HepG2 (cell line): Measurements from ENCODE around the gene INAFM1. TPM values are rescaled to one million over a fixed set of nuclear protein-coding genes. Genes with fewer than 3 reads are reported as not detected.
A peak's percentile ranks its signal among the peaks of the same experiment; 100 is the strongest.

Experiments
- ADNP ChIP-seq: sonication (generic); formaldehyde crosslinking; IDR thresholded peaks from 2 replicates; pipeline ENCODE4 v1.4.0; 2020; ENCODE audit warnings: missing genetic modification reagents
- GATAD2A ChIP-seq: IDR thresholded peaks from 2 replicates; pipeline ENCODE4 v1.6.1; 2016
- IKZF4 ChIP-seq: sonication (generic); formaldehyde crosslinking; IDR thresholded peaks from 2 replicates; pipeline ENCODE4 v1.5.1; 2020; ENCODE audit warnings: borderline replicate concordance, mild to moderate bottlenecking, low read depth, missing genetic modification reagents; ENCODE audit errors: not compliant biosample characterization
- MED1 ChIP-seq: sonication (generic); formaldehyde crosslinking; IDR thresholded peaks from 2 replicates; pipeline ENCODE4 v1.4.0; 2020; ENCODE audit warnings: missing genetic modification reagents
- NAIF1 ChIP-seq: sonication (generic); formaldehyde crosslinking; IDR thresholded peaks from 2 replicates; pipeline ENCODE4 v1.5.0; 2020; ENCODE audit warnings: mild to moderate bottlenecking, missing genetic modification reagents, borderline replicate concordance
- NCOR1 ChIP-seq: fragments of 200-600 bp; sonication (generic); IDR thresholded peaks from 2 replicates; pipeline ENCODE4 v1.7.0; 2017; ENCODE audit warnings: antibody characterized with exemption, low read length, borderline replicate concordance
- PITX1 ChIP-seq: sonication (generic); formaldehyde crosslinking; IDR thresholded peaks from 2 replicates; pipeline ENCODE4 v1.5.1; 2020; ENCODE audit warnings: mild to moderate bottlenecking, missing genetic modification reagents
- RBAK ChIP-seq: sonication (generic); formaldehyde crosslinking; IDR thresholded peaks from 2 replicates; pipeline ENCODE4 v1.5.1; 2020; ENCODE audit warnings: mild to moderate bottlenecking, missing genetic modification reagents
- ZFP36 ChIP-seq: fragments of 150-350 bp; IDR thresholded peaks from 2 replicates; pipeline ENCODE4 v1.6.1; 2018; ENCODE audit warnings: borderline replicate concordance, low read length, low read depth; ENCODE audit not compliant: partially characterized antibody
- ZFYVE20 ChIP-seq: sonication (generic); formaldehyde crosslinking; IDR thresholded peaks from 2 replicates; pipeline ENCODE4 v1.8.0; 2023; ENCODE audit warnings: low read depth, mild to moderate bottlenecking, moderate library complexity, missing genetic modification reagents, borderline replicate concordance
- ZMYM3 ChIP-seq: sonication (generic); formaldehyde crosslinking; IDR thresholded peaks from 2 replicates; pipeline ENCODE4 v1.5.1; 2020; ENCODE audit warnings: mild to moderate bottlenecking, missing genetic modification reagents
- ZNF143 ChIP-seq: sonication (generic); formaldehyde crosslinking; IDR thresholded peaks from 2 replicates; pipeline ENCODE4 v1.4.0; 2020; ENCODE audit warnings: missing genetic modification reagents
- ZNF432 ChIP-seq: sonication (generic); formaldehyde crosslinking; IDR thresholded peaks from 2 replicates; pipeline ENCODE4 v1.5.0; 2020; ENCODE audit warnings: missing genetic modification reagents, mild to moderate bottlenecking, borderline replicate concordance
- polyA plus RNA-seq, 8 experiments: library from polyadenylated mRNA; depleted of rRNA in 3 of 8; stranded (reverse) in 7 of 8; unstranded in 1 of 8; fragments of >200 nt; fragmentation: Illumina TruSeq in 4 of 8; extraction: Trizol in 4 of 8; gene quantifications; 2 replicates each; pipeline versions ENCODE4 v1.2.1 to v1.2.3, GENCODE V29; 2011 to 2016; ENCODE audit warnings: low read depth in 4 of 8, missing spikeins in 1 of 8, mixed read lengths in 1 of 8; ENCODE audit not compliant: insufficient read depth in 1 of 8
- total RNA-seq, 5 experiments: library from RNA; depleted of rRNA; stranded (reverse); fragments of >200 nt; fragmentation: Illumina TruSeq; extraction: Trizol; gene quantifications; 2 replicates each; pipeline ENCODE4 v1.2.3, GENCODE V29; 2016; ENCODE audit warnings: low read depth in 1 of 5
- TF ChIP-seq, protein P1 (sequence below): sonication (generic); formaldehyde crosslinking; IDR thresholded peaks from 2 replicates; pipeline ENCODE4 v1.4.0; 2020; ENCODE audit warnings: missing genetic modification reagents
- TF ChIP-seq, protein P2 (sequence below): sonication (generic); formaldehyde crosslinking; IDR thresholded peaks from 2 replicates; pipeline ENCODE4 v1.8.1; 2023; ENCODE audit warnings: missing genetic modification reagents, mild to moderate bottlenecking, borderline replicate concordance
- TF ChIP-seq, protein P3 (sequence below): sonication (generic); formaldehyde crosslinking; IDR thresholded peaks from 2 replicates; pipeline ENCODE4 v1.4.0; 2020; ENCODE audit warnings: missing genetic modification reagents, mild to moderate bottlenecking, borderline replicate concordance
- TF ChIP-seq, protein P4 (sequence below): sonication (generic); formaldehyde crosslinking; IDR thresholded peaks from 2 replicates; pipeline ENCODE4 v1.5.0; 2020; ENCODE audit warnings: mild to moderate bottlenecking, low read depth, missing genetic modification reagents, borderline replicate concordance
- TF ChIP-seq, protein P5 (sequence below): sonication (generic); formaldehyde crosslinking; IDR thresholded peaks from 2 replicates; pipeline ENCODE4 v1.4.0; 2020; ENCODE audit warnings: missing genetic modification reagents
- TF ChIP-seq, protein P6 (sequence below): sonication (generic); formaldehyde crosslinking; IDR thresholded peaks from 2 replicates; pipeline ENCODE4 v1.4.0; 2020; ENCODE audit warnings: mild to moderate bottlenecking, missing genetic modification reagents
- TF ChIP-seq, protein P7 (sequence below): IDR thresholded peaks from 2 replicates; pipeline ENCODE4 v1.6.1; 2012; ENCODE audit warnings: inconsistent platforms

The INAFM1 gene
- total and polyA plus RNA-seq, 2 of the 13 experiments (the other 11 are each of a cell fraction or from before 2014, with no cell fraction given): 0.88 to 1.9 TPM

DNA sequence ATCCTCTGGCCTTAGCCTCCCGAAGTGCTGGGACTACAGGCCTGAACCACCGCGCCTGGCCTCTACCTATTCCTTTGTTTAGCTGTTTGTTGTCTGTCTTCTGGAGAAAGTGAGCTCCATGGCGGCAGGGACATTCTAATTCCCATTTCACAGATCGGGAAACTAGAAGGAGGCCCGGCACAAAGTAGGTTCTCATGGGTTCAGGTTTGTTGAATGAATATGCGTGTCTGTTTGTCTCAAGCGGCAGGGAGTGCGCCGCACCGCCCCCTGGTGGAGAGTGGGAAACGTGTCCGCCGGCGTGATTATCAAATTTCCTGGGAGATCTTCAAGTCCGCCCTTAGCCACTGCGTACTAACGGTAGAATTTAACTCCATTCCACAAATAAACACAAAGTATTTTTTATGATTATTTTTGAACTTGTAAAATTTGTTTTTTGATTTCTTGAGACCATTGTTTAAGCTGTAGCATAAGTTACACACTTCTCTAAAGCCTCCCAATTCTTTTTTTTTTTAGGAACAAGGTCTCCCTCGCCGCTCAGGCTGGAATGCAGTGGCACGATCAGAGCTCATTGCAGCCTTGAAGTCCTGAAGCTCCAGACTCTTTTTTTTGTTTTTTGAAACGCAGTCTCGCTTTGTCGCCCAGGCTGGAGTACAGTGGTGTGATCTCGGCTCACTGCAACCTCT lies 27.2 kb upstream of the INAFM1 start (continued):
- TF ChIP-seq, protein P1, sequence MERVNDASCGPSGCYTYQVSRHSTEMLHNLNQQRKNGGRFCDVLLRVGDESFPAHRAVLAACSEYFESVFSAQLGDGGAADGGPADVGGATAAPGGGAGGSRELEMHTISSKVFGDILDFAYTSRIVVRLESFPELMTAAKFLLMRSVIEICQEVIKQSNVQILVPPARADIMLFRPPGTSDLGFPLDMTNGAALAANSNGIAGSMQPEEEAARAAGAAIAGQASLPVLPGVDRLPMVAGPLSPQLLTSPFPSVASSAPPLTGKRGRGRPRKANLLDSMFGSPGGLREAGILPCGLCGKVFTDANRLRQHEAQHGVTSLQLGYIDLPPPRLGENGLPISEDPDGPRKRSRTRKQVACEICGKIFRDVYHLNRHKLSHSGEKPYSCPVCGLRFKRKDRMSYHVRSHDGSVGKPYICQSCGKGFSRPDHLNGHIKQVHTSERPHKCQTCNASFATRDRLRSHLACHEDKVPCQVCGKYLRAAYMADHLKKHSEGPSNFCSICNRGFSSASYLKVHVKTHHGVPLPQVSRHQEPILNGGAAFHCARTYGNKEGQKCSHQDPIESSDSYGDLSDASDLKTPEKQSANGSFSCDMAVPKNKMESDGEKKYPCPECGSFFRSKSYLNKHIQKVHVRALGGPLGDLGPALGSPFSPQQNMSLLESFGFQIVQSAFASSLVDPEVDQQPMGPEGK: no peak
- TF ChIP-seq, protein P2, sequence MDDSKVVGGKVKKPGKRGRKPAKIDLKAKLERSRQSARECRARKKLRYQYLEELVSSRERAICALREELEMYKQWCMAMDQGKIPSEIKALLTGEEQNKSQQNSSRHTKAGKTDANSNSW (CRISPR knock-in tag): no peak
- TF ChIP-seq ZFYVE20 (no peak), GATAD2A (CRISPR knock-in tag) (0 out of 2 replicates have a peak, but pooled peaks have one; percentile 24), PITX1 (CRISPR knock-in tag) (no peak; the same call in 1 of the 2 replicates), ADNP (CRISPR knock-in tag) (peak; percentile 82), ZMYM3 (CRISPR knock-in tag) (peak; percentile 99), NAIF1 (no peak), ZNF143 (CRISPR knock-in tag) (no peak), NCOR1 (no peak), RBAK (no peak), ZNF432 (CRISPR knock-in tag) (no peak), ZFP36 (no peak), IKZF4 (CRISPR knock-in tag) (no peak), MED1 (CRISPR knock-in tag) (no peak)
- TF ChIP-seq, protein P3, sequence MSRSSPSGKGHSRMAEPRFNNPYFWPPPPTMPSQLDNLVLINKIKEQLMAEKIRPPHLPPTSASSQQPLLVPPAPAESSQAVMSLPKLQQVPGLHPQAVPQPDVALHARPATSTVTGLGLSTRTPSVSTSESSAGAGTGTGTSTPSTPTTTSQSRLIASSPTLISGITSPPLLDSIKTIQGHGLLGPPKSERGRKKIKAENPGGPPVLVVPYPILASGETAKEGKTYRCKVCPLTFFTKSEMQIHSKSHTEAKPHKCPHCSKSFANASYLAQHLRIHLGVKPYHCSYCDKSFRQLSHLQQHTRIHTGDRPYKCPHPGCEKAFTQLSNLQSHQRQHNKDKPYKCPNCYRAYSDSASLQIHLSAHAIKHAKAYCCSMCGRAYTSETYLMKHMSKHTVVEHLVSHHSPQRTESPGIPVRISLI (CRISPR knock-in tag): no peak
- TF ChIP-seq, protein P4, sequence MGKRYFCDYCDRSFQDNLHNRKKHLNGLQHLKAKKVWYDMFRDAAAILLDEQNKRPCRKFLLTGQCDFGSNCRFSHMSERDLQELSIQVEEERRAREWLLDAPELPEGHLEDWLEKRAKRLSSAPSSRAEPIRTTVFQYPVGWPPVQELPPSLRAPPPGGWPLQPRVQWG (CRISPR knock-in tag): no peak
- TF ChIP-seq, protein P5, sequence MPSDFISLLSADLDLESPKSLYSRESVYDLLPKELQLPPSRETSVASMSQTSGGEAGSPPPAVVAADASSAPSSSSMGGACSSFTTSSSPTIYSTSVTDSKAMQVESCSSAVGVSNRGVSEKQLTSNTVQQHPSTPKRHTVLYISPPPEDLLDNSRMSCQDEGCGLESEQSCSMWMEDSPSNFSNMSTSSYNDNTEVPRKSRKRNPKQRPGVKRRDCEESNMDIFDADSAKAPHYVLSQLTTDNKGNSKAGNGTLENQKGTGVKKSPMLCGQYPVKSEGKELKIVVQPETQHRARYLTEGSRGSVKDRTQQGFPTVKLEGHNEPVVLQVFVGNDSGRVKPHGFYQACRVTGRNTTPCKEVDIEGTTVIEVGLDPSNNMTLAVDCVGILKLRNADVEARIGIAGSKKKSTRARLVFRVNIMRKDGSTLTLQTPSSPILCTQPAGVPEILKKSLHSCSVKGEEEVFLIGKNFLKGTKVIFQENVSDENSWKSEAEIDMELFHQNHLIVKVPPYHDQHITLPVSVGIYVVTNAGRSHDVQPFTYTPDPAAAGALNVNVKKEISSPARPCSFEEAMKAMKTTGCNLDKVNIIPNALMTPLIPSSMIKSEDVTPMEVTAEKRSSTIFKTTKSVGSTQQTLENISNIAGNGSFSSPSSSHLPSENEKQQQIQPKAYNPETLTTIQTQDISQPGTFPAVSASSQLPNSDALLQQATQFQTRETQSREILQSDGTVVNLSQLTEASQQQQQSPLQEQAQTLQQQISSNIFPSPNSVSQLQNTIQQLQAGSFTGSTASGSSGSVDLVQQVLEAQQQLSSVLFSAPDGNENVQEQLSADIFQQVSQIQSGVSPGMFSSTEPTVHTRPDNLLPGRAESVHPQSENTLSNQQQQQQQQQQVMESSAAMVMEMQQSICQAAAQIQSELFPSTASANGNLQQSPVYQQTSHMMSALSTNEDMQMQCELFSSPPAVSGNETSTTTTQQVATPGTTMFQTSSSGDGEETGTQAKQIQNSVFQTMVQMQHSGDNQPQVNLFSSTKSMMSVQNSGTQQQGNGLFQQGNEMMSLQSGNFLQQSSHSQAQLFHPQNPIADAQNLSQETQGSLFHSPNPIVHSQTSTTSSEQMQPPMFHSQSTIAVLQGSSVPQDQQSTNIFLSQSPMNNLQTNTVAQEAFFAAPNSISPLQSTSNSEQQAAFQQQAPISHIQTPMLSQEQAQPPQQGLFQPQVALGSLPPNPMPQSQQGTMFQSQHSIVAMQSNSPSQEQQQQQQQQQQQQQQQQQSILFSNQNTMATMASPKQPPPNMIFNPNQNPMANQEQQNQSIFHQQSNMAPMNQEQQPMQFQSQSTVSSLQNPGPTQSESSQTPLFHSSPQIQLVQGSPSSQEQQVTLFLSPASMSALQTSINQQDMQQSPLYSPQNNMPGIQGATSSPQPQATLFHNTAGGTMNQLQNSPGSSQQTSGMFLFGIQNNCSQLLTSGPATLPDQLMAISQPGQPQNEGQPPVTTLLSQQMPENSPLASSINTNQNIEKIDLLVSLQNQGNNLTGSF (CRISPR knock-in tag): no peak
- TF ChIP-seq, protein P6, sequence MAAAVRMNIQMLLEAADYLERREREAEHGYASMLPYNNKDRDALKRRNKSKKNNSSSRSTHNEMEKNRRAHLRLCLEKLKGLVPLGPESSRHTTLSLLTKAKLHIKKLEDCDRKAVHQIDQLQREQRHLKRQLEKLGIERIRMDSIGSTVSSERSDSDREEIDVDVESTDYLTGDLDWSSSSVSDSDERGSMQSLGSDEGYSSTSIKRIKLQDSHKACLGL (CRISPR knock-in tag): no peak
- TF ChIP-seq, protein P7, sequence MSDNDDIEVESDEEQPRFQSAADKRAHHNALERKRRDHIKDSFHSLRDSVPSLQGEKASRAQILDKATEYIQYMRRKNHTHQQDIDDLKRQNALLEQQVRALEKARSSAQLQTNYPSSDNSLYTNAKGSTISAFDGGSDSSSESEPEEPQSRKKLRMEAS: peak; percentile 62
